ENCODE data around the gene TRIM46.
"Not testable (repeated sequence)": the region's sequence is repeated elsewhere in the genome, so short reads cannot be mapped to it uniquely, and the experiment has no call there.

The TRIM46 gene

GRCh38 chr1:155227261-155228095, 53.8 kb downstream of the TRIM46 start:
- DNase-seq (ENCODE audit: low spot score) = peak; percentile 100

GRCh38 chr1:155228096-155228427, 54.4 kb downstream of the TRIM46 start:
- no peak for DNase-seq (ENCODE audit: low spot score)

DNA sequence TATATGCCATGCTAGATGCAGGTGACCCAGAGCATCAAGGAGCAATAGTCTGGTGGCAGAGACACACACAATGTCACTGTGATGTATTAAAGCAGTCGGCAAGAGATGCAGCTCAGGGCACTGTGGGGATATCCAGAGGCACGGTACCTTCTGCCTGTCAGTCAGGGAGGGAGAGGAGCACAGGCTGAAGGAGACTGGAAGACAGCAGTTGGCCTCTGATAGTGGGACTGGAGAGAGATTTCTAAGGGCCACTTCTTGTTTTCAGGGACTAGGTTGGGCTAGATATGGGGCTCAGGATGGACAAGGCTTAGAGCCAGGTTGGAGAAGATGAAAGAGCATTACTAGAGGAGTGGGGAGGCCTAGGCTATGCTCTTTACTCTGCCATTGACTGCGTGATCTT, 57.7 kb downstream of the TRIM46 start:
- DNase-seq (ENCODE audit: low spot score) = not testable (repeated sequence)

DNA sequence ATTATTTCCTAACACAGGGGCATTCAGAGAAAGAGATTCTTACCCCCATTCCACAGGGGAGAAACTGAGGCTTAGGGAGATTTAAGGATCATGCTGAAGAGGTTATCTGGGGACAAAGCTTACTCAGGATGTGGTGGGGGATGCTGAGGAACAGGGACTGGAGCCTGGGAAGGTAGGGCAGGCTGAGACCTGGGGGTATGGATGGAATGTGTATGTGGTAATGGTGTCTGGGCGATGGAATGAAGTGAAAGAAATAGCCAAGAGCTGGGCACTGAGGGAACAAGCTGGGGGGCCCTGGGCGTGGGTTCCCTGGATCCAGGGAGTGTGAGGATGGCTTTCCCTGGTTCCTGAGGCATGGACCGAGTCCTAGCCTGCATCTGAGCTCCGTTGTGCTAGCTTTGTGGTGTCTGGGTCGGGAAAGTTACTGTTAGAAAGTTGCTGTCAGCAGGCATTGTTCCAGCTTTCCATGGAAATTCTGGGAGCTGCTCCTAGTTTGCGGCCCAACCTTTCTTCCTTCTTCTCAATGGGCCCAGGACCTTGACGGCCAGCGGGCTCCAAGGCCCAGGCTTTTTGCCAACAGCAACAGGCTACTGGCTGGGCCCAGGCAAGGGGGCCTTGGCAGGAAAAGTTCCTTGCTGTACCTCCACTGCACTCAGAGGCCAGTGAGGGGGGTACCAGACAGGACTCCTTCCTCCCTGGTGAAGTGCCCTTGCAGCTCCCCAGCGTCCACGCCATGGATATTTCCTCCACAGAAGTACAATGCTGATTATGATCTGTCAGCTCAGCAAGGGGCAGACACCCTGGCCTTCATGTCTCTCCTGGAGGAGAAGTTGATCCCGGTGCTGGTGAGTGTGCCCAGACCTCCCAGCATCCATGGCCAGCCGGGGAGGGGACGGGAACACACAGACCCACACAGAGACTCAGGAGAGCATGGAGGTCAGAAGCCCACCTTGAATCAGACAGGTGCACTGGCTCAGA, 58.6 kb downstream of the TRIM46 start:
- peak; percentile 24 for DNase-seq (ENCODE audit: low spot score)

- DNase-seq (ENCODE audit: low spot score) = not testable (repeated sequence)
Observed at GRCh38 chr1:155233502-155233901, 59.9 kb downstream of the TRIM46 start.

All from AG08395 (cell line).